ENCODE data around the gene SLC4A8.

DNA sequence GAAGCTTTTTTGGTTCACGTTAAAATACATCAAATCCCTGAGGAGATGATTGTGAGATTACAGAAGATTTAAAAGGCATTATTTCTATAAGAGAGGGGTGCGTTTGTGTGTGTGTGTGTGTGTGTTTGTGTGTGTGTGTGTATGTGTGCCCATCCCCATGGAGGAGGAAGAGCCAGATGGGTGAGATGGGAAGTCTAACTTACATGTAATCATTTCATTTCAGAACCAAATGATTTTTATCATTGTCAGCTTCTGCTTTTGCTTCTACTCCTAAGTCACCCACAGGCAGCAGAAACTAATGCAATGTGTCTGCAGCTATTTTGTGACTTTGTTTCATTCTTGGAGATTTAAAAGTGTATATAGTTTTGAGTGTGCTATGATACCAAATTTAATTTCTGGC, 68.7 kb downstream of the SLC4A8 start:
- TF ChIP-seq, protein P1, sequence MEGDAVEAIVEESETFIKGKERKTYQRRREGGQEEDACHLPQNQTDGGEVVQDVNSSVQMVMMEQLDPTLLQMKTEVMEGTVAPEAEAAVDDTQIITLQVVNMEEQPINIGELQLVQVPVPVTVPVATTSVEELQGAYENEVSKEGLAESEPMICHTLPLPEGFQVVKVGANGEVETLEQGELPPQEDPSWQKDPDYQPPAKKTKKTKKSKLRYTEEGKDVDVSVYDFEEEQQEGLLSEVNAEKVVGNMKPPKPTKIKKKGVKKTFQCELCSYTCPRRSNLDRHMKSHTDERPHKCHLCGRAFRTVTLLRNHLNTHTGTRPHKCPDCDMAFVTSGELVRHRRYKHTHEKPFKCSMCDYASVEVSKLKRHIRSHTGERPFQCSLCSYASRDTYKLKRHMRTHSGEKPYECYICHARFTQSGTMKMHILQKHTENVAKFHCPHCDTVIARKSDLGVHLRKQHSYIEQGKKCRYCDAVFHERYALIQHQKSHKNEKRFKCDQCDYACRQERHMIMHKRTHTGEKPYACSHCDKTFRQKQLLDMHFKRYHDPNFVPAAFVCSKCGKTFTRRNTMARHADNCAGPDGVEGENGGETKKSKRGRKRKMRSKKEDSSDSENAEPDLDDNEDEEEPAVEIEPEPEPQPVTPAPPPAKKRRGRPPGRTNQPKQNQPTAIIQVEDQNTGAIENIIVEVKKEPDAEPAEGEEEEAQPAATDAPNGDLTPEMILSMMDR (IDR thresholded peaks at IDR 0.05): no peak
- no peak for TF ChIP-seq POLR2A (IDR thresholded peaks at IDR 0.05)
